ENCODE data around the gene FANCE. TPM values are rescaled to one million over a fixed set of nuclear protein-coding genes. Genes with fewer than 3 reads are reported as not detected.

The FANCE gene
- total RNA-seq, 1 donor from 2014 or later = 14.3 TPM

DNA sequence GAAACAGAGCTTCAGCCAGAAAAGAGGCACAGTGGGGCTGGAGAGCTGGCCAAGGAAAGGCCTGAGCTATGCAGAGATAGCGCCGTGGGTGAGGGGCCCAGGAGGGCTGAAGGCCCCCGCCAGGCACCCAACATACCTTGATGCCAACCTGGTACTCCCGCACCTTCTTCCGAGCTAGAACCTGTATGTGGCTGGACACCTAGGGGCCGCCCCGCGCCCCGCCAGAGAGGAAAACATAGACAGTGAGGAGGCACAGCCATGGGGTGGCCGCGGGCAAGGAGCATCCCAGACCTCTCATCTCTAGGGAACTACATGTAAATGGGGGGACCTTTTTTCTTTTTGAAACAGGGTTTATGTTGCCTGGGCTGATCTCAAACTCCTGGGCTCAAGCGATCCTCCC is 28.0 kb downstream of the FANCE start:
- no peak for FAIRE-seq
- no peak for DNase-seq (ENCODE audit: low spot score in 2 of 2)

DNA sequence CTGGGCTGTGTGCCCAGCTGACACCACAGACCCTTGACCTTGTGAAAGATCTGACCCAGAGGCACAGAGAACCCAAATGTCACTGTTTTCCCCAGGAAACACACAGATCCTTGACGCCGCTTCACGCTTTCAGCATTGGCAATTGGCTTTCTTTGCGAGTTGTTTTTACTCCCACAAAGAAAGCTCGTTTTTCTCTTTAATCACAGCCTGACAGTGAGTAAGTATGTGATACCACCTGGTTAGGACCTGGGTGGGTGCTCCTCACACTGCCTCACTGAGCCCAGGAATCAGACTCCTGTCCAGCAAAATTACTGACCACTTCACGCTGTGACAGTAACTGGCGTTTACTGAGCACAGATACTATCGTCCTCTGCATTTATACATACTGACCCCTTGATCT is 29.1 kb downstream of the FANCE start:
- DNase-seq (ENCODE audit: low spot score in 2 of 2) (no peak), FAIRE-seq (no peak)

DNA sequence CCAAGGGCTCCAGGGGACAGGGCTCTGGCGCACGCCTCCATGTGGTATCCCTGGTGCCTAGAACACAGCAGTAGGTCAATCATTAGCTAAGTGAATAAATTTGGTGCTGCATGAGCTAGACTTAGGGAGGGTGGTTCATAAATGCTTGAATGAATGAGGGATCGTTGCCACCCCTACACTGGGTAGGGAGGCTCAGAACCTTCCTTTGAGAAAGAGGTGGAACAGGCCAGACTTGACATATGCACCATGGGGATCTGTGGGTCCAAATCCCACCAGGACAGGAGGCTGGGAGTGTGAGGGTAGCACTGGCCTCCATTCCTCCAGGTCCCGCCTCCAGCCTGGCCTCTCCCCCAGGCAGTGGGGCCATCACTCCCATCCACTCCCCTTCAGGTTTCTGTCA is 30.9 kb downstream of the FANCE start:
- DNase-seq (ENCODE audit: low spot score in 2 of 2) (no peak), FAIRE-seq (no peak)

DNA sequence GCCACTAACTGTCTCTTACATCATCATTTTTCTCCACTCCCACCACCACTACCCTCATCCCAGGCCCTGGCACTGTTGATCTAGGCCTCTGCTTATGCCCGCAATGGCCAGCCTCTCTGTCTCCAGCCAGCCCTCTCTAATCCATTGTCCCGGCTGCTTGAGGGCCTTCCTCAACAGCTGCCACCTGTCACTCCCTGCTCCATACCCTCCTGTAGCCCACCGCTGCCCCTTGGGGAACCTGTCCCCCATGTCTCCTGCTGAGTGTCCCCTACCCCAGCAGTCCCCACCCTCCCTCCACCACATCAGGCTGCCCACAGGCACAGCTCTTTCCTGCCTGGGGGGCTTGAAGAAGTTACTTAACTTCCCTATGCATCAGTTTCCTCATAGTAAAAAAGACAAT is 31.4 kb downstream of the FANCE start:
- no peak for FAIRE-seq

DNA sequence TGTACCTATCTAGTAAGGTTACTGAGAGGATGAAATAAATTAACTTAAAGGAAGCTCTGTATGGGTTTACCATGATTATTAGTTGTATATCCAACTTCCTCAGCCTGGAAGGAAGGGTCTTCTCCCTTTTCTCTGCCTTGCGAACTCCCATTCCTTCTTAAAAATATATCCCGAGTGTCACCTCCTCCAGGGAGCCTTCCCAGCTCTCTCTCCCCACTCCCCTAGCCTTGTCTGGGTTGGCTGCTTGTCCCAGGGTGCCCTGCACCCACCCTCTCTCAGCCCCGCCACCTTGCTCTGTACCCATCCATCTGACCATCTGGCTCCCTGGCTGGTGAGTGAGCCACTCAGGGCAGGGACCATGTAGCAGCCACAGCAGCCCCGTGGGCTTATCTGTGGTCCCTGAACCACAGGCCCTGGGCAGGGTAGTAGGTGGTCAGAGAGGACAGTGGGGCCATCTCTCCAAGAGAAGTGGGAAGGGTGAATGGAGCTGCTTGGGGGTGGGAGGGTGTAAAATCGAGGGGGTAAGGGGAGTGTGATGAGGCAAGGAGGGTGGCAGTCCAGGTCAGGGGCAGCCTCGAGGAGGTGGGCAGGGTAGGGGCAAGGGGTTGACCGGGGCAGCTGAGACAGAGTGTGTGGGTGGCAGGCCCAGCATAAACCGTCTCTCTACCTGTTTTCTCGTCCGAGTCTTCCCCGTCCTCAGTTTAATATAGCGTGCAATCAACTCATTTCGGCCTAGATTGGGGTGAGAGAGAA is 31.9 kb downstream of the FANCE start:
- DNase-seq (ENCODE audit: low spot score in 2 of 2) = no peak
- no peak for FAIRE-seq

More for the DNA sequence above, 31.4 kb downstream of the FANCE start:
- no peak for DNase-seq (ENCODE audit: low spot score in 2 of 2)

DNA sequence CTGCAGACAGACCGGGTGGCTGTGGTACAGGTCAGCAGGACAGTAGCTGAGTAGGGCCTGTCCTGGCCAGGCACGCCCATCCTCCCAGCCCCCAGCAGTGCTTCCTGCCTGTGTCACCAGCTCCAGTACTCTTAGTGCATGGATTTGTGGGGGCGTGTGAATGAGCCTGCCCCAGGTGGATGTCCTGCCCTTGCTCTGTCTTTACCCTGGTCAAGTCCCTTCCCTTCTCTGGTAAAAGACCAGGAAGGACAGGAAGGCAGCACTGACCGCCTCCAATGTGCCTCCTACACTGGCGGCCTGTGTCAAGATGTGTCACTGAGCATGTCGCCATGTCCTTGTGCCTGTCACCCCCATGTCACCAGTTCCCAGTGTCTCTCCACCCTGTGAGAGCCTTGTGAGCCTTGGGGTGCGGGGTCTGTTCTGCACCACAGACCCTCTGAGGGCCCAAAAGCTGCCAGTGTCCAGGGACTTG is 32.8 kb downstream of the FANCE start:
- no peak for DNase-seq (ENCODE audit: low spot score in 2 of 2)
- no peak for FAIRE-seq

DNA sequence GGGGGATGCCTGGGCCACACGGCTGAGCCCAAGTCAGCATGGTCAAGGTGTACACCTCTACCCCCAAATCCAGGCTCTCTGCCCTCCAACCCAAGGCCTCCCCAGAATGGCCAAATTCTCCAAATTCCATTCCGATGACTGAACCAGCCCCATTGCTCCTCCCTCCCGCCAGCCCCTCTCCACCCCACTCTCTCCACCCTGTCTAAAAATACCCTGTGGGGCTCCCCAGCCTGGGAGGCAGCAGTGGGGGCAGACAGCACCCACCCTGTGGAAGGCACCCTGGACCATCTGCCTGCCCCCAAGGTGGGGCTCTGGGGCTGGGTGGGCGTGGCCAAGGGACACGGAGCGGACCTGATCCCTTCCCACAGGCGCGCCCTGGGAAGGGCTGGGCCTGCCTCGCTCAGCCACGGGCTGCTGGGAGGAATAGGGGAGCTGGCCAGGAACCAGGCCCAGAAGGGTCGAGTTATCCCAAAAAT is 33.3 kb downstream of the FANCE start:
- FAIRE-seq (no peak), DNase-seq (ENCODE audit: low spot score in 2 of 2) (no peak)

DNA sequence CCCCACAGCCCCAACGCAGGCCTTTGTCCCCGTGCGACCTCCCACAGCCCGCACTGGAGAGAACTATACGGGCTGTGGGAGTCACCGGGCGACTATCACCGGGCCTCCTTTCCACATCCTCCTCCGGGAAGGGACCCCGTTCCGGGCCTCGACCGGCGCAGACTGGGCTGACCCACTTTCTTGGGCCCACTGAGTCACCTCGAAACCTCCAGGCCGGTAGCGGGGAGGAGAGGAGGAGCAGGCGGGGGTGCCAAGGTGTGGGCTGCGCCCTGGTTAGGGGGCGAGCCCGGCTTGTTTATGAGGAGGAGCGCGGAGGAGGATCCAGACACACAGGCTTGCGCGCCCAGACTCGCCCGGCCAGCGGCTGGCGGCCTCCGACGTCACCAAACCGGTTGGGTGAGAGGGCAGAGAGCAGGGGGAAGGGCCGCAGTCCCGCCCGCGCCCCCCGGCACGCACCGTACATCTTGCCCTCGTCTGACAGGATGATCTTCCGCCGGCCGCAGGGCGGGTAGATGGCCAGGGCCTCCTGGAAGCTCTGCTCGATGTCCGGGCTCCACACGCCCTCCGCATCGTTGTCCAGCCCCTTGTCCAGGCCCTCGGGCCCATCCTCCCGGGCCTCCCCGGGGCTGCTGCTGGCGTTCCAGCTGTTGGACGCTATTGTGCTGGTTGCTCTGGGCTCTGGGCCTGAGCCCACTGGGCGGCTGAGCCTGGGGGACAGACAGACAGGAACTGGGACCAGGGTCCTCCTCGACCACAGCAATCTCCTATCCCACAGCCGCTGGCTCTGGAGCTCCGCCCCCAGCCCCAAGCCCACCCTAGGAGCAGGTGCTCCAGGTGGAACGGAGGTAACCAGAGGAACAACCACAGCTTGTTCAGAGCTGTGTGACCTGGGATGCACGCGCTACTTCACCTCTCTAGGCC is 34.1 kb downstream of the FANCE start:
- FAIRE-seq = no peak

DNA sequence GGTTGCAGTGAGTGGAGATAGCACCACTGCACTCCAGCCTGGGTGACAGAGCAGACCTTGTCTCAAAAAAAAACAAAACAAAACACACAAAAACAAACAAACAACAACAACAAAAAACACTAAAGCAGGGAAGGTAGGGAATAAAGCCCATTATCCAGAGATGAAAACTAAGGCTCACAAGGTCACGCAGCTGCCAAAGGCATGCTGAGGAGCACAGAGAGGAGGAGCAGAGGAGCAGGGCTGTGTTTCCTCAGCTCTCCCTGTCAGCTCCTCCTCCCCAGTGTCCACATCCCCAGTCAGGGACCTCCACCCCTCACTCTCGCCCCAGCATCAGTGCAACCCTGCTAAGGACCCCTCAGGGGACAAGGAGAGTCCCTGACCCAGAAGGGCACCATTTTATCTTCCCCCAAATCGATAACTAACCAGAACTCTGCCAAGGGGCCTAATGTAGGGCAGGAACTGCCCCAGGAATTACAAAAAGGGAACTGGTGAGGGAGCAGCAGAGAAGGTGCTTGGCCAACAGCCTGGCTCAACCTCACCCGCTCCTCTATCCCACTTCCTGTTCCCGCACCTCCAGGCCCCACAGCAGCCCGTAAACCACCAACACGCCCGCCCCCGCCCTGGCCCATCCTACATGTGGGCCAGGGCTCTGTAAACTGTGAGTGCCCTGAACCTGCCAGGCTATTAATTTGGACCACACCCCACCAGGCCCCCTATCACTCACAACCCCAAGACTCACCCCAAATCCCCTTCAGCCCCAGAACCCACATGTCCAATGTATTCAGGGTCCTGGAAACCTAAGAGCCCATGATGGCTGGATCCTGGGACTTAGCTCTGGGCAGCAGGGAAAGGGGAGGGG is 35.7 kb downstream of the FANCE start:
- DNase-seq (ENCODE audit: low spot score in 2 of 2) = no peak
- no peak for FAIRE-seq

More for the DNA sequence above, 34.1 kb downstream of the FANCE start:
- no peak for DNase-seq (ENCODE audit: low spot score in 2 of 2)

DNA sequence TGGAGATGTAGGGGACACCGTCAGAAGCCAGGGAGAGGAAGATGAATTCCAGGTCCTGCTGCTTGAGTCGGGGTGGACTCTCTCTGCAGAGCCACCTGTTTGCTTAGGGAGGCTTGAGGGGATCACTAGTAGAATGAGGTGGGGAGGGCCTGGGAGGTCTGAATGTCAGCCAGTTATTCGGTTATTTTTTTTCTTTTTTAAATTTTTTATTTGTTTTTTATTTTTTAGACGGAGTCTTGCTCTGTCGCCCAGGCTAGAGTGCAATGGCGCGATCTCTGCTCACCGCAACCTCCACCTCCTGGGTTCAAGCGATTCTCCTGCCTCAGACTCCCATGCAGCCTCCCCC is 36.4 kb downstream of the FANCE start:
- DNase-seq (ENCODE audit: low spot score in 2 of 2) (no peak), FAIRE-seq (no peak)

DNA sequence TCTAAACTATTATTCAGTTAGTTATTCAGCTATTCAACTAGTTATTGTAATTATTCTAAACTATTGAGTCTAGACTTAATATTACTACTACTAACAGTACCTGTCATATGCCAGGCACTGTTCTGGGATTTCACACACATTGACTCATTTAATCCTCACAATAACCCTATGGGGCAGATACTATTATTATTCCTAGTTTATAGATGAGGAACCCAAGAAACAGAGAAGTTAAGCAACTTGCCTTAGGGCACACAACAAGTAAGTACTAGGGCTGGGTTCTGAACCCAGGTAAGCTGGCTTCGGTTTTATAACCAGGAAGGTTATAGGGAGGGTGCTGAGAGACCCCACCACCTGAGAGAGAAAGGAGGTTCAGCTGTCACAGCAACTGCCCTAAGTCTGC is 36.9 kb downstream of the FANCE start:
- no peak for DNase-seq (ENCODE audit: low spot score in 2 of 2)
- FAIRE-seq = no peak

DNA sequence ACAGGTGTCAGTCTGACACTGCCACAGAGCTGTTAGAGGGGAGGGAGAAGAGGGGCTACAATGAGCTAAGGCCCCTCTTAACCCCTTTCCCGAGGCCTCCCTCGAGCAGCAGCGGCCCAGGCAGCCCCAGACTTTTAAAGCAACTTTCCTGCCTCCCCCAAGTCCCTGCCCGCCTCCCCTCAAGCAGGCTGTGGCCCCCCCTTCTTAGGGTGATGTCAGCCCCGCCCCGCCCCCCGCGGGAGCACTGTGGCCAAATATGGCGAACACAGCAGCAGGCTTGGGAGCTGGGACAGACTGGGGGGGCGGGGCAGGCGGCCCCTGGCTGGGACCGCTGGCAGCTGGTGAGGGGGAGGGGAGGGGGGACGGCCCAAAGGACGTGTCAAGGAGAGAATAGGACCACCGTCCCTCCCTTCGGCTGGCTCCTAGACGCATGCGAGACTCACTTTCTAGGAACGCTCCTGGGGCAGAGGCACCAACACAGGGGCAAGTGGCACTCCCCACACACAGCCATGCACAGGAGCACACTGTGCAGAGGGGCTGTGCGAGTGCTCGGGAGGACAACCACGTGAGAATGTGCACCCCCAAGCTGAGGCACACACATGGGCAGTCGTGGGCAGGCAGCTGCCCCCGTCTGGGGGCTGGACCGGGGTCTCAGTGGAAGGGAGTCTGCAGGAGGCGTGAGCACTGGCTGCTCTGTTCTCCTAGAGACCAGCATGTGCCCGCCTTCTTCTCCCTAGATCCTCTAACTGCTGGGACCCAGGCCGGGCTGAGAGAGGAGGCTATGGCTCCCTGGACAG is 38.1 kb downstream of the FANCE start:
- FAIRE-seq = no peak
- peak in 1 of 2 donors; percentile 72 for DNase-seq (ENCODE audit: low spot score in 2 of 2)

DNA sequence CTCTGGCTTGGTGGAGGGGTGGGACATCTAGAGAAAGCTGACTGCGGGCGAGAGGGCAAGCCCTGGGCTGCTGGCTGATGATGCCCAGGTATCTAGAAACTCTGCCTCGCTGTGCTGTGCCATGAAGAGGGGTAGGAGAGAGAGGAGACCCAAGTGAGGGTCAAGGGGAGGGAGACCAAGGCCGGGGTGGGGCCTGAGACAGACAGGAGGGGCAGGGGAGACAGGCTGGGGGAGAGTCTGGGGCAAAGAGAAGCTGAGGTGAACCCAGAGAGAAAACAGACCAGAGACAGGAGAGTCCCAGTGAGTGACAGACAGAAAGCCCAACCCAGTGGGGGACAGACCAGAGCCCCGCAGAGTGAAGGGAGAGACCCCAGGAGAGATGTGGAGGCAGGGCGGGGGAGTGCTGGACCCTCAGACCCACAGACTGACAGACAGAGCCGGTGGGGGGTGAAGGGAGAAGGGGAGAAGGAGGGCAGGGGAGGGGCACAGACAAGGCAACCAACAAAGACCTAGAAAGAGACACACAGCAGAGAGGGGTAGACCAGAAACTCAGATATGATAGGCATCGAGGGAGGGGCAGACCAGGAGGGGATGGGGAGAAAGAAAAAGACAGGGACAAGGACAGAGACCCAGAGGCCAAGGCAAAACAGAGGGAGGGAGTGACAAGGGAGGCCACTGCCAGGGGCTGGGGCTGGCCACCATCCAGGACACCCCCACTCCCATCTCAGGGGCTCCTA is 38.9 kb downstream of the FANCE start:
- no peak for FAIRE-seq

DNA sequence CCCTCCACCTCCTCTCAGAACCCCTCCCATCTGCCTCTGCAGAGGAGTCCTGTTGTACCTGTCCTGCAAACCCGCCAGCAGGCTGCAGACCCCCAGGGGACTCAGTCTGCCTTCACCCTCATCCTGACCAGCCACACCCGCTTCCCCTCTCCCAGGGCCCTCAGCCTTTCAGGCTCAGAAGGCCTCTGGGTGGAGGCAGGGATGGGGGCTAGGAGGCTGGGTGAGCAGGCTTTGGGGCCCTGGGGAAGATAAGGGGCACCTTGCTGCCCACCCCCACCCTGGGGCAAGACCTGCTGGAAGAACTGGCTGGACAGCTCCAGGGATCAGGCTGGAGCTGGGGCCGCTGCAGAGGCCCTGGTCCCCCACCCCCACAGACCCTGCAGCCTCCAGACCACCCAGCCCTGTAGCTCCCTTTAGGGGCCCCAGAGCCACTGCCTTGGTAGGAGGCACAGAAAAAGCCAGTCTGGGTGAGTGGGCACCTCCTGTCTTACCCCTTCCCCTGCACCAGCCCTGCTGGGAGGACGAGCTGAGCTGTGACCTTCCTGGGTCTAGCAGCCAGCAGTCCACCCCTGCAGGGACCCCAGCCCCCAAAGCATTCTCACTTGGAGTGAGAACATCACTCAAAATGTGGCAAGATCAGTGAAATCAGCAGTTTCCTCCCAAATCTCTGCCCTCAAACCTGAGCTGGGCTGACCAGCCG is 39.6 kb downstream of the FANCE start:
- DNase-seq (ENCODE audit: low spot score in 2 of 2) (no peak), FAIRE-seq (no peak)

More for the DNA sequence above, 38.9 kb downstream of the FANCE start:
- no peak for DNase-seq (ENCODE audit: low spot score in 2 of 2)

DNA sequence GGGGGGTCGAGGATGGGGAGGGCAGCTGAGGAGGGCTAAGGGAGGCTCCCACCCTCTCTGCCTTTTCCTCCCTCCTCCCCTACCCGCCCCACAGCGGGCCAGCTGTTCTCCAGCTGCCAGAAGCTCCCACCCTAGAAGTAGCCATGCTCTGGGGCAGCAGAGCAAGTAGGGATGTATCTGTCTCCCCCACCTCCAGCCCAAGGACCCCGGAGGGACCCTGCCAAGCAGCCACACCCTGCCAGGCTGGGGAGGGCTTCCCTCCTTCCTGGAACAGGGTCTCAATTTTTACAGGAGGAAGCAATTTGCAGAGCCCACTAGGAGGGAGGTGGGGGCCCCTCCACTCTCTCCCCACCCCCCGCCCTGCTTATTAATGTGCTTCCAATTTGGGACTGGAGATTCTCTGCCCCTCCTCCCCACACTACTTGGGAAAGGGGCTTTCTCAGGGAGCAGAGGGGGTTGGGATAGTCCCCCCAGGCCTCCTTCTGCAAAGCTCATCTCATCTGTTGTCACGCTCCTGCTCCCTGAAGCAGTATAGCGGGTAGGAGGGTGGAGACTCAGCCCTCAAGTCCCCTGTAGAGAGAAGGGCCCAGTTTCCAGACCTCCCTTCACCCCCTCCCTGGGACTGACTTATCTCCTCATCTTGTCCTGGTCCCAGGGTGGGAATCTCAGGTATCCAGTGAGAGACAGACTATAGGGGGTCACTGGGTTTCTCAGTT is 40.3 kb downstream of the FANCE start:
- no peak for DNase-seq (ENCODE audit: low spot score in 2 of 2)
- no peak for FAIRE-seq

DNA sequence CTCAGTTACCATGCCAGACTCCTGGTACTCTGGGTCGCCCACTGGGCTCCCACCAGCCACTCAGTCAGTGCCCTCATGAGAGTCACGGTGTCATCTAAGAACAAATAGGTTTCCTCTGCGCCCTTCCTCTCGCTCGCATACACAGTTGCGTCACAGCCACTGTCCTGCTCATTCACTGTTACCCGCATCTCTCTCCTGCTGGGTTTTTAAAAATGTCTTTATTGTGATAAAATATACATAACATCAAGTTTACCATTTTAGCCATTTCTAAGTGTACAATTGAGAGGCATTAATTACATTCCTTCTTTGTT is 40.8 kb downstream of the FANCE start:
- no peak for FAIRE-seq
- DNase-seq (ENCODE audit: low spot score in 2 of 2) = no peak

DNA sequence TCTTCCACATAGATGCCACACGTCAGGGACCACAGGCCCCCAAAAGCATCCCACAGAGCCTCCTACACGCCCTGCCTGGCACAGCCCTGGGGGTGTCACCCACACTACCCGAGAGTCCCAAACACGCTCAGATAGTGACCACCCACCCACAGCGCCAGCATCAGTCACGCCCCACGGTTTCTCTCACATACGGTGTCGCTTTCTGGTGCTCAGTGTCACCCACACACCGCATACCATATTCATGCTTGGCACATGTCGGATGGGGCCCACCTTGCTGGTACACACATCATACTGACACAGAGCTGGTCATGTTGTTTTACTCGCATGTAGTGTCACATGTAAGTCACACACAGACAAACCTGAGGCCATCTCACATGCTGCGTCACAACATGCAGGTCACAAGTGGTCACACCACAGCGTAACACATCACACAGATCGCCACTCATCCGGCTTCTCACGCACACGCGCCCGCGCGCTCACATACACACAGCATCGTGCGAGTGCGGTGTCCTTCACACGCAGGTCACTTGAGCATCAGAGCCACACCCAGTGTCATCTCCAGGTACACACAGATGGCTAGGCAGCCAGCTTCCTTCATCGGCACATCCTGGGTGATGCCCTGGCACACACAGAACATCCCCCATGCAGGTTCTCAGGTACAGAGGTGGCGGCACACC is 41.3 kb downstream of the FANCE start:
- DNase-seq (ENCODE audit: low spot score in 2 of 2) (no peak), FAIRE-seq (no peak)
